HT-29 (cell line): Measurements from ENCODE around the gene RCSD1. TPM values are rescaled to one million over a fixed set of nuclear protein-coding genes. Genes with fewer than 3 reads are reported as not detected.
A peak's percentile ranks its signal among the peaks of the same experiment; 100 is the strongest.
"Not testable (repeated sequence)": the region's sequence is repeated elsewhere in the genome, so short reads cannot be mapped to it uniquely, and the experiment has no call there.

Experiments
- DNase-seq: peaks from one replicate; pipeline ENCODE4 v3.0.0-alpha.2; 2015; ENCODE audit warnings: low spot score
- total RNA-seq: library from RNA; depleted of rRNA; stranded (reverse); fragments of >200 nt; shearing (Covaris generic); gene quantifications from 2 replicates; pipeline ENCODE4 v1.2.3, GENCODE V29; 2014; rRNA removed

Gene RCSD1
- total RNA-seq: not detected in 2 replicates

- no peak for DNase-seq
These were observed at the start of gene RCSD1 for GRCh38 chr1:167629681-167630567. Gene RCSD1 (plus strand): TSS chr1:167630232. CDS start chr1:167630424, 192 bp downstream.

GRCh38 chr1:167582064-167582463 lies 48.0 kb upstream of the RCSD1 start:
- DNase-seq: no peak

- no peak for DNase-seq
These were observed 47.3 kb upstream of the RCSD1 start for GRCh38 chr1:167582722-167583121.

GRCh38 chr1:167584581-167584980 lies 45.5 kb upstream of the RCSD1 start:
- DNase-seq: no peak

GRCh38 chr1:167587342-167587741 lies 42.7 kb upstream of the RCSD1 start:
- DNase-seq: no peak

GRCh38 chr1:167587872-167588271 lies 42.2 kb upstream of the RCSD1 start:
- DNase-seq: no peak

GRCh38 chr1:167588361-167588760 lies 41.7 kb upstream of the RCSD1 start:
- DNase-seq: no peak

- DNase-seq: no peak
These were observed 37.6 kb upstream of the RCSD1 start for GRCh38 chr1:167592475-167592874.

GRCh38 chr1:167593860-167594259 lies 36.2 kb upstream of the RCSD1 start:
- no peak for DNase-seq

- no peak for DNase-seq
These were observed 35.2 kb upstream of the RCSD1 start for GRCh38 chr1:167594822-167595221.

- peak; percentile 22 for DNase-seq
These were observed 30.0 kb upstream of the RCSD1 start for GRCh38 chr1:167599957-167600581.

GRCh38 chr1:167601442-167602383 lies 28.3 kb upstream of the RCSD1 start:
- no peak for DNase-seq

GRCh38 chr1:167602840-167603239 lies 27.2 kb upstream of the RCSD1 start:
- DNase-seq: no peak

- DNase-seq: no peak
These were observed 24.5 kb upstream of the RCSD1 start for GRCh38 chr1:167605576-167605975.

GRCh38 chr1:167611983-167612382 lies 18.0 kb upstream of the RCSD1 start:
- DNase-seq: no peak

- no peak for DNase-seq
These were observed 17.2 kb upstream of the RCSD1 start for GRCh38 chr1:167612587-167613385.

- not testable (repeated sequence) for DNase-seq
These were observed 16.0 kb upstream of the RCSD1 start for GRCh38 chr1:167613984-167614383.

GRCh38 chr1:167614851-167615250 lies 15.2 kb upstream of the RCSD1 start:
- DNase-seq: no peak

- no peak for DNase-seq
These were observed 13.5 kb upstream of the RCSD1 start for GRCh38 chr1:167616521-167616920.

GRCh38 chr1:167617153-167618147 lies 12.6 kb upstream of the RCSD1 start:
- no peak for DNase-seq
